Stimulated activated CD8-positive, alpha-beta memory T cell treated with anti-CD3 and anti-CD28 coated beads, Interleukin-2, amount 100 ng/mL, for 1 hour (primary cell): Measurements from ENCODE around the gene SSPN.

Source experiments
- DNase-seq, 2 donors: peaks; one replicate each; pipeline ENCODE4 v3.0.0-alpha.2; 2020; ENCODE audit warnings: low read depth in 2 of 2

Gene SSPN

GRCh38 chr12:26187014-26187798, 8.2 kb upstream of the SSPN start:
- no peak for DNase-seq

DNA sequence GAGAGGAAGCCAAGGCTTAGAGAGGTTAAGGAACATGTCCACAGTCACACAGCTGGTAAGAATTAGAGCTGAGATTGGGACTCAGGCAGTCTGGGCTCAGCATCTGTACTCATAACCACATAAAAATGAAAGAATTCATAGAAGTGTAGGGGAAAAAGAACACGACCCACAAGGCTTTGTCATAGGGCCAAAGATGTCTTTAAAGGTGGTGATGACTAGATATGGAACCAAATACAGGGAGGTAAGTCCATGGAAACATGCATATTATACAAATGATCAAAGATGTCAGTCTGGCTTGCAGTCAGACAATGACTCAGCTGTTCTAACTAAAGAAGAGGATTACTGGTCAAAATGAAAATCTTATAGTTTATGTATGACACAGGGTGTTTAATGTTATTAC, 7.2 kb upstream of the SSPN start:
- DNase-seq, result no peak

- DNase-seq, result no peak
Measured at GRCh38 chr12:26188641-26189040, 6.7 kb upstream of the SSPN start.

DNA sequence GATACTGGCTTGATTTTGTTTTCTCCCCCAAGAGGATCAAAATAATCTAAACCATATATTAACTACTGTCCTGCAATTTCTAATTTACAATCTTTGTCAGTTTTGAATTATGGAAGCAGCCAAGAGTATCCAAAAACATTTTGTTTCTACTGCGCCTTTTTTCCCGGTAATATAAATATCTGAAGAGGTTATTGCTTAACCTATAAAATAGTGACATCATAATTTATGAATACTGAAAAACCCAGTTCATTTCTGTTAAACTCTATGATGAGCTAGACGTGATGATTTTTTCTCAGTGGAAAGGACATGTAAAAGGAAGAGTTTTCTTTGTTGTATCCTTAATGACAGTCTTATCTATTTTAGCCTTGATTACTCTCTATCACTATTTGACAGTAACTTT, 3.2 kb upstream of the SSPN start:
- DNase-seq, result no peak

GRCh38 chr12:26193539-26193938, 1.8 kb upstream of the SSPN start:
- no peak for DNase-seq

DNA sequence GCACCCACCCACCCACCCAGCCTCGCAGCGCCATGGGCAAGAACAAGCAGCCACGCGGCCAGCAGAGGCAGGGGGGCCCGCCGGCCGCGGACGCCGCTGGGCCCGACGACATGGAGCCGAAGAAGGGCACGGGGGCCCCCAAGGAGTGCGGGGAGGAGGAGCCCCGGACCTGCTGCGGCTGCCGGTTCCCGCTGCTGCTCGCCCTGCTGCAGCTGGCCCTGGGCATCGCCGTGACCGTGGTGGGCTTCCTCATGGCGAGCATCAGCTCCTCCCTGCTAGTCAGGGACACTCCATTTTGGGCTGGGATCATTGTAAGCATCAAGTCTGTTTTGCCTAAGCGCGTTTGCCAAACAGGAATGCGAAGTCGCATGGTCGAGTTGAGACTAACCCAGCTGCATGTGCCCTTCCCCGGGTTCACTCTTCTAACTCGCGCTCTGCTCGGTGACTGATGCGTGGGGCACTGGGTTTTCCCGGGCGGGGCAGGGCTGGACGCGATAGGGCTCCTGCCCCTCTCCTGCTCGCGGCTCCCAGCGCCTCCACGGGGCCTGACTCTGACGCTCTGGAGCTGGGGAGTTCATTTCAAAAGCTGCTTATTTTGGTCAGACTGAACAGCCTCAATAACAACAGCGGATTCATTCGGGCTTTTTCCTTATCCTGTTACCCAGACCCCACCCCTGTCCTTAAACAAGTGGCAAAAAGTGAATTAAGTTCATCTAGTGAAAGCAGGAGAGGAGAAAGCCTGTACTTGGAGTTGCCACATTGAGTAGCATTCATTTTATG, 458 bp downstream of the SSPN start:
- no peak for DNase-seq

DNA sequence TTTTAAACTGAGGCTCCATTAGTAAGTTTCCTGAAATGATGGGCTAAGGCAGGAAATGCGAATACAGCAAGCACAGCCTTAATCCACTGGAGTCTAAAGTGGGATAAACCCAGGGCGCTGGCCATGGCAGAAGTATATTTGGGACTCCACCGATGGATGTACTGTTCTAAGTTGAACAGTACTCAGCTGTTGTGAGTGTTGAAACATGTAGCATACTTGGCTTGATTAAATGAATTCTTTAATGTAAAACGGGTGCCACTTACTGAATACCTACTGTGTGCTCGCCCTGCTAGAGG, 996 bp downstream of the SSPN start:
- no peak for DNase-seq

- DNase-seq, result no peak
Measured at GRCh38 chr12:26197832-26198231, 2.5 kb downstream of the SSPN start.

DNA sequence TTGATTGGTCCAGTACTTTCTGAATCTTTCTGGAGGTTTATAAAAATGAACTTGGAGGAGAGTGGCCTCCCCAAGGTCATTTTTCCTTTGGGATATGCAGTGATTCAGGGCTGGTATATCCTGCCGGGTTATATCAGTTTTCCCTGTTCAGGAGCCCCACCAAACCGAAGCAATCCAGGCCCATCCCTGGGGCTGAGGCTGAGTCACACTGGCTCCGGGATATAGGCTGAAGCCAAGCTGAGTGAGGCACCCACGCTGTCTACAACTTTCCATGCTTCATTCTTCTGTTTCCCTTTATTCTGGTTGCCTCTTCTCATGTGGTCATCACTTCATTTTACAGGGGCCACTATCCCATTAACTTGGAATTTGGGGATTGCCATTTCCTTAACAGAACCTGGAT, 3.4 kb downstream of the SSPN start:
- no peak for DNase-seq

GRCh38 chr12:26203167-26203780, 7.9 kb downstream of the SSPN start:
- DNase-seq, result no peak

GRCh38 chr12:26204612-26205289, 9.4 kb downstream of the SSPN start:
- no peak for DNase-seq

GRCh38 chr12:26205298-26205697, 9.9 kb downstream of the SSPN start:
- no peak for DNase-seq

DNA sequence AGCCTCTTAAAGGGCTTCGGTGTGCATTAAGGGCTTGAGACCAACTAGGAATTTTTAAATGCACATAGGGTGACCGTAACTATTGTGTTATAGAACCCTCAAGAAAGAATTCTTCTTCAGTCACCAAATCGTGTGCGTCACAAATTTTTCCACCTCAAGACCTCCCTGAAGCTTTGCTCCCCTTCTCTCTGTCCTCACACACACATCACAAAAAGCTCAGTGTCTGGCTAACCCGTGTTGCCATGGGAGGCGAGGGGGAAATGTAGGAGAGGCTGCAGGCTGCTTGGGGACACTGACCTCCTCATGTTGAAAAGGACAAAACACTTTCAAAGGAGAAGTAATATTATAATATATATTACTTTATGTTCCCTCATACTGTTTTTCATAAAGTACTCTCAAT, 10.6 kb downstream of the SSPN start:
- no peak for DNase-seq

- no peak for DNase-seq
Measured at GRCh38 chr12:26211331-26211730, 16.0 kb downstream of the SSPN start.

DNA sequence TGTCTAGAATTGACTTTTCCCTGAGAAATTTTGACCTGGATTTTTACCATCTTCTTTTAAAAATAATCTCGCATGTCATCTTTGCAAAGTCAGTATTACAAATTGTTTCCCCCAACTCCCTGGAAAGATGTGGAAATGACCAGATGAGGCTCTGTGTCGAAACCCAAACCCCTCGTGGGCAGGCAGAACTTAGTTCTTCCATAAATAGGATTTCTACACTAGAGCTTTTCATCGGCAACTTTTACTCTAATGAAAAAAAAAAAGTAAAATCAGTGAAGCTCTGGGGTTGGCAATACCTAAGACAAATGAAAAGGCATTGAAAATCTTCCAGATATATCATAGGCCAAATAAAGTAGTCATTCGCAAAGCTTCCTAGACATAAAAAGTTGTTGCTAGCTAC, 17.0 kb downstream of the SSPN start:
- no peak for DNase-seq

DNA sequence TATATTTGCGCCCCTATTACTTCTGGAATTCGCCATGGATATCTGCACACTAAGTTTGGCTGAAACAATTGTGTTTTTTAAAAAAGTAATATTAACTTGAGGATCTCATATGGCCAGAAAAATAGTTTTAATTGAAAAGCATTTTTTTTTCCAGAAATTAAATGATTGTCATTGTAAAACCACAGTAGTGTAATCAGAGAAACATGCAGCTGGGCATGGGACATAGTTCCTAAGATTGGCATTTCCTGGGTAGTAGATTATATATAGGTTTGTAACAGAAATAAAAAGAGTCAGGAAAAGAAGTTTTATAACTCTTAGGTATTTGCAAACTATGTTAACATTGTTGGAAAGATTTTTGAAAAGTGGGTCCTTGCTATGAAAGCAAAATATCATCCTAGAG, 17.6 kb downstream of the SSPN start:
- DNase-seq, result no peak

- DNase-seq, result no peak
Measured at GRCh38 chr12:26214121-26214520, 18.7 kb downstream of the SSPN start.

GRCh38 chr12:26219736-26220135, 24.4 kb downstream of the SSPN start:
- no peak for DNase-seq

GRCh38 chr12:26224657-26225056, 29.3 kb downstream of the SSPN start:
- no peak for DNase-seq

DNA sequence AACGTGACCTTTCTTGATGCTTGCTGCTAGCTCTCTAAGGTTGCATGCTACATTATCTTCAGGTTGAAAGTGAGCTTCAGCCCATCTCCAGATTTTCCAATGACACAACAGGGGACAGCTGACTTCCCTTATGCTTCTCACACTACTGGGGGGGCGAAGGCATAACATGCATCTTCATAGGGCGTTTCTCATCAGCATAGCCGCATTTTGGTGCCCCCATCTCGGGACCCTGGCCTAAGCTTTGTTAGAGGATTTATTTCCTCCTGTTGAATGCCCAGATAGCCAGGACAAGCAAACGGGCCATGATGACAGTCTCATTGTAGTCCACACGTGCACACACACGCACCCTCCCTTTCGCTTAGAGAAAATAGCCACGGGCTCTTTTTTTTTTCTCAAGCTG, 30.7 kb downstream of the SSPN start:
- no peak for DNase-seq

DNA sequence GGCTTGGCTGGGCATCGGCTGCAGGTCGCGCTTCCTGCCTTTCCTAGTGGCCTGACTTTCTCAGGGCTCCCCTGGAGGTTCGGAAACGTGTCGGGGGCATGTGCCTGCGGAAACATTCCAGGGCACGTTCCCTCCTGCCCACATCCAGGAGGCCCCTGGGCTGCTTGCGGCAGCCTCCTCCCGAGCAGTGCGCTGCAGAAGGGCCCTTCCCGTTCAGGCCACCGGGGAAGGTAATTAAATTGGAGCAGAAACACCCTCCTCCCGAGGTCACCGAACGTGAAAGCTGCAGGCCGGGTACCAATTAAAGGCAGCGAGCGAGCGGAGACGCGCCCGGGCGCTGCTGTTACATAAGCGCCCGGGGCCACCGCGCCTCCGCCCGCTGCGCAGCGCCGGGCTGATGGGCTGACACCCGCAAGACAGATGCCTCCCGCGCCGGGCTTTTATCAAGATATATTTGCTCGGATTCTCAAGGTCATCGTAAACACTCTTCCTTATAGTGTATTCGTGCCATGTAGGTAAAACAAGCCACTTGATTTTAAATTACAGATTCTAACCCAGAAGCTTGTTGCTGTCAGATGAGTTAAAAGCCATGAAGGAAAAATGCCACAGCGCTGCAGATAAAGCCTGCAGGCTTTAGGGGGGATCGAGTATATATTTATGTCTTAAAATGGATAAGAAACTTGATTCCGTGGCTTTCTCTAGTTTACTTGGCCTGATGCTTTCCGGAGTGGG, 31.4 kb downstream of the SSPN start:
- DNase-seq, result no peak

GRCh38 chr12:26227361-26227745, 32.0 kb downstream of the SSPN start:
- no peak for DNase-seq
